GM12878 (cell line): ENCODE data around the gene MLLT3. TPM values are rescaled to one million over a fixed set of nuclear protein-coding genes. Genes with fewer than 3 reads are reported as not detected.

Experiments used
- ATAC-seq: fragments of 200-7000 bp; cut with Tn5 transposase; 3 replicates; pipeline ENCODE4 v1.9.1; 2020; ENCODE audit warnings: mild to moderate bottlenecking, moderate library complexity
- BruUV-seq: library from RNA; stranded (reverse); fragments of 400-500 nt; replicated peaks from 2 replicates; lab custom pipeline; 2021; lab: Mats Ljungman, UMichigan
- CTCF ChIA-PET: fragments of 300-600 bp; sonication (Branson Sonifier 250); formaldehyde crosslinking; extraction: SDS; loops from one replicate; lab custom pipeline; 2021; ENCODE audit warnings: inconsistent platforms; lab: Yijun Ruan, JAX
- POLR2A ChIA-PET: fragments of 350-600 bp; formaldehyde crosslinking; extraction: SDS; loops from one replicate; lab custom pipeline; 2021; ENCODE audit warnings: inconsistent platforms; lab: Charles Lee
- RAD21 ChIA-PET: fragments of 300-600 bp; sonication (Branson Sonifier 250); formaldehyde crosslinking; loops from one replicate; lab custom pipeline; 2023; ENCODE audit warnings: antibody characterized with exemption; ENCODE audit not compliant: unreplicated experiment; lab: Charles Lee
- SMC1A ChIA-PET: fragments of 300-600 bp; sonication (Branson Sonifier 250); formaldehyde crosslinking; loops from one replicate; lab custom pipeline; 2023; ENCODE audit not compliant: unreplicated experiment, uncharacterized antibody; lab: Charles Lee
- DNase-seq: peaks from one replicate; pipeline ENCODE4 v3.0.0-alpha.2; 2011; ENCODE audit warnings: low read depth, low spot score
- FAIRE-seq: peaks from 3 replicates; lab custom pipeline; 2011; peaks lifted over from hg19 to GRCh38; lab: Jason Lieb, UNC
- H2AFZ ChIP-seq: 2 replicates; pipeline ENCODE4 v1.6.0; 2011; ENCODE audit warnings: low read depth, low read length, control low read depth; ENCODE audit not compliant: control insufficient read depth
- H3K27ac ChIP-seq: 2 replicates; pipeline ENCODE4 v1.5.1; 2011; ENCODE audit warnings: control low read depth; ENCODE audit not compliant: control insufficient read depth, insufficient read depth
- H3K27me3 ChIP-seq, 2 experiments: replicated peaks in 1 of 2; 2 replicates each; pipeline versions ENCODE4 v1.6.0 to v1.6.1; 2011; ENCODE audit warnings: low read length in 1 of 2; ENCODE audit not compliant: control insufficient read depth in 2 of 2, insufficient read depth in 2 of 2
- H3K36me3 ChIP-seq, 2 experiments: 2 replicates each; pipeline ENCODE4 v1.5.1; 2011; ENCODE audit warnings: low read length in 1 of 2; ENCODE audit not compliant: control insufficient read depth in 2 of 2, insufficient read depth in 2 of 2
- H3K4me1 ChIP-seq: 2 replicates; pipeline ENCODE4 v1.6.1; 2011; ENCODE audit warnings: mild to moderate bottlenecking, low read length, moderate library complexity, mixed read lengths; ENCODE audit not compliant: control insufficient read depth, insufficient read depth
- H3K4me2 ChIP-seq: 2 replicates; pipeline ENCODE4 v1.6.0; 2011; ENCODE audit warnings: control low read depth; ENCODE audit not compliant: control insufficient read depth, insufficient read depth
- H3K4me3 ChIP-seq: fragments of 200-600 bp; sonication (generic); 2 replicates; pipeline ENCODE4 v1.5.1; 2016
- H3K79me2 ChIP-seq: 2 replicates; pipeline ENCODE4 v1.6.0; 2011; ENCODE audit warnings: low read length; ENCODE audit not compliant: control insufficient read depth, insufficient read depth
- H3K9ac ChIP-seq: 2 replicates; pipeline ENCODE4 v1.8.0; 2011; ENCODE audit warnings: low read length, control low read depth, mixed read lengths; ENCODE audit not compliant: control insufficient read depth, insufficient read depth
- H3K9me3 ChIP-seq: replicated peaks from 3 replicates; pipeline ENCODE4 v1.5.1; 2011; ENCODE audit warnings: mild to moderate bottlenecking, low read length; ENCODE audit not compliant: control insufficient read depth, insufficient read depth
- H4K20me1 ChIP-seq: 2 replicates; pipeline ENCODE4 v1.6.0; 2011; ENCODE audit not compliant: control insufficient read depth, insufficient read depth
- CHD4 ChIP-seq: fragments of 200-600 bp; sonication (generic); IDR thresholded peaks from 2 replicates; pipeline ENCODE4 v1.6.1; 2016; ENCODE audit warnings: mild to moderate bottlenecking
- E4F1 ChIP-seq: fragments of 450-650 bp; IDR thresholded peaks from 2 replicates; pipeline ENCODE4 v1.6.1; 2018; ENCODE audit warnings: borderline replicate concordance, mild to moderate bottlenecking; ENCODE audit not compliant: partially characterized antibody
- FOS ChIP-seq: IDR thresholded peaks from 3 replicates; pipeline ENCODE4 v1.6.1; 2011; ENCODE audit warnings: borderline replicate concordance; ENCODE audit not compliant: insufficient read length; ENCODE audit errors: extremely low read depth
- HDAC2 ChIP-seq: fragments of 200-600 bp; sonication (generic); IDR thresholded peaks from 2 replicates; pipeline ENCODE4 v1.6.1; 2017
- JUNB ChIP-seq: IDR thresholded peaks from 2 replicates; pipeline ENCODE4 v1.6.1; 2016; ENCODE audit warnings: antibody characterized with exemption, mild to moderate bottlenecking
- NR2C2 ChIP-seq: IDR thresholded peaks from 2 replicates; pipeline ENCODE4 v1.6.1; 2011; ENCODE audit warnings: borderline replicate concordance, low read depth; ENCODE audit not compliant: control insufficient read depth, insufficient read length
- POLR2A ChIP-seq: IDR thresholded peaks from 2 replicates; pipeline ENCODE4 v1.6.1; 2011; ENCODE audit warnings: low read depth, mild to moderate bottlenecking, low read length
- REST ChIP-seq: IDR thresholded peaks from 2 replicates; pipeline ENCODE4 v1.6.1; 2012; ENCODE audit warnings: mild to moderate bottlenecking, low read depth, low read length
- RFX5 ChIP-seq: IDR thresholded peaks from 2 replicates; pipeline ENCODE4 v1.6.1; 2011; ENCODE audit warnings: low read depth, low read length, improper control_type of control experiment
- SKIL ChIP-seq: fragments of 450-650 bp; IDR thresholded peaks from 2 replicates; pipeline ENCODE4 v1.6.1; 2017; ENCODE audit warnings: mild to moderate bottlenecking, low read depth, inconsistent platforms; ENCODE audit not compliant: poor library complexity, severe bottlenecking
- SUZ12 ChIP-seq: fragments of 200-600 bp; sonication (generic); IDR thresholded peaks from one replicate; pipeline ENCODE4 v1.6.1; 2018; ENCODE audit warnings: antibody characterized with exemption, mild to moderate bottlenecking; ENCODE audit not compliant: unreplicated experiment
- TBL1XR1 ChIP-seq: IDR thresholded peaks from 2 replicates; pipeline ENCODE4 v1.6.1; 2012; ENCODE audit warnings: low read depth, low read length, improper control_type of control experiment
- USF1 ChIP-seq: IDR thresholded peaks from 2 replicates; pipeline ENCODE4 v1.6.1; 2011; ENCODE audit warnings: borderline replicate concordance, low read depth, mild to moderate bottlenecking, moderate library complexity, mixed read lengths, low read length; ENCODE audit not compliant: insufficient read depth; ENCODE audit errors: extremely low read length
- ZNF207 ChIP-seq: fragments of 450-650 bp; IDR thresholded peaks from 2 replicates; pipeline ENCODE4 v1.6.1; 2014; ENCODE audit warnings: antibody characterized with exemption, mild to moderate bottlenecking, borderline replicate concordance
- ZNF384 ChIP-seq: IDR thresholded peaks from 2 replicates; pipeline ENCODE4 v1.6.1; 2012; ENCODE audit warnings: low read depth, mild to moderate bottlenecking, low read length, improper control_type of control experiment, borderline replicate concordance
- ZSCAN29 ChIP-seq: fragments of 450-650 bp; IDR thresholded peaks from 2 replicates; pipeline ENCODE4 v1.6.1; 2017; ENCODE audit warnings: mild to moderate bottlenecking, moderate library complexity
- WGBS: methylation state at CpG from one replicate; pipeline ENCODE4 v1.1.6; 2016; ENCODE audit warnings: low lambda C conversion rate; ENCODE audit not compliant: insufficient replicate concordance, insufficient coverage; ENCODE audit errors: missing lambda C conversion rate; 5-methylcytosine and 5-hydroxymethylcytosine counted together
- in situ Hi-C: fragments of 300-500 bp; cut with MboI; formaldehyde crosslinking; loops from 9 replicates; pipeline ENCODE4 v1.14.3; 2018; ENCODE audit warnings: mixed read lengths
- intact Hi-C: fragments of 100-400 bp; cut with micrococcal nuclease; formaldehyde crosslinking; loops from one replicate; pipeline ENCODE4 v1.14.2; 2022; ENCODE audit not compliant: unreplicated experiment
- polyA plus RNA-seq, 11 experiments: library from polyadenylated mRNA; depleted of rRNA in 4 of 11; unstranded in 6 of 11; stranded (reverse) in 5 of 11; fragments of >200 nt; fragmentation: Nextera tagmentation in 4 of 11; fragmentation: Illumina TruSeq in 1 of 11; extraction: Ambion mirVana in 4 of 11; extraction: Trizol in 1 of 11; gene quantifications; 1 replicate in 1 of 11; 2 replicates in 10 of 11; pipeline versions ENCODE4 v1.2.1 to v1.2.3, GENCODE V29; 2011 to 2016; ENCODE audit warnings: inconsistent platforms in 2 of 11, missing spikeins in 2 of 11, low read depth in 1 of 11
- total RNA-seq, 4 experiments: library from RNA; depleted of rRNA in 3 of 4; stranded (reverse); fragments of >200 nt in 3 of 4; fragmentation: Illumina TruSeq in 1 of 4; extraction: Trizol in 1 of 4; gene quantifications; 2 replicates each; pipeline versions ENCODE4 v1.2.1 to v1.2.3, GENCODE V29; 2013 to 2021

MLLT3 gene
- total and polyA plus RNA-seq, 10 of the 15 experiments (the other 5 are each of a cell fraction or from before 2014, with no cell fraction given): 17.7 to 72.3 (median 35.6) TPM

- H3K9me3 ChIP-seq: no peaks in the 10 kb centered on the region; the same call in 2 of the 3 replicates
- TF ChIP-seq REST (no peak), HDAC2 (no peak), USF1 (no peak), JUNB (no peak), POLR2A (no peak), NR2C2 (no peak), ZNF207 (no peak), TBL1XR1 (no peak), CHD4 (no peak), SUZ12 (no peak), RFX5 (no peak), ZSCAN29 (no peak), SKIL (no peak), ZNF384 (no peak), E4F1 (no peak), FOS (no peak)
- TF ChIP-seq, all 136 proteins: peak for 0
- FAIRE-seq: no peak
- no peak for ATAC-seq
- Histone ChIP-seq H3K4me3 (no peak overlapping the region), H2AFZ (no peak overlapping the region), H3K4me1 (peaks cover 16% of the 10 kb centered on the region), H3K27ac (no peak overlapping the region), H3K79me2 (peaks cover 64% of the 10 kb centered on the region), H4K20me1 (no peaks in the 10 kb centered on the region), H3K27me3 (no peaks in the 10 kb centered on the region), H3K36me3 (no peaks in the 10 kb centered on the region), H3K4me2 (no peak overlapping the region; the same call in 1 of the 2 replicates), H3K9ac (no peak overlapping the region)
- in situ Hi-C loops (no loop called here), intact Hi-C loops (no loop called here)
- SMC1A ChIA-PET: interaction anchor here (0.7 to 2.4 kb wide), 9 partner anchors 9 to 94 kb away, joined by 3 to 15 read pairs (median 4); no protein-coding TSS in a partner anchor
- CTCF ChIA-PET: interaction anchor here (0.8 to 1.8 kb wide), 7 partner anchors 9 to 52 kb away, joined by 3 to 4 read pairs (median 4); partner anchors contain the start of gene MLLT3
- POLR2A ChIA-PET: interaction anchor here (0.8 to 1.2 kb wide), 2 partner anchors 11 to 18 kb away, joined by 3 read pairs; no protein-coding TSS in a partner anchor
- DNase-seq: no peak
- BruUV-seq: no TSS peak
- RAD21 ChIA-PET: interaction anchor here (0.8 to 1.9 kb wide), 5 partner anchors 17 to 93 kb away, joined by 3 to 7 read pairs (median 3); no protein-coding TSS in a partner anchor
- WGBS: 100% methylated on average over 1 of the region's 1 CpG
Observed at GRCh38 chr9:20570087-20570486, 52.2 kb downstream of the MLLT3 start.
